ENCODE data around the gene MGME1. TPM values are rescaled to one million over a fixed set of nuclear protein-coding genes. Genes with fewer than 3 reads are reported as not detected.

The MGME1 gene
- total and polyA plus RNA-seq, 2 of the 13 experiments (the other 11 are each of a cell fraction or from before 2014, with no cell fraction given): 36.7 to 66.6 TPM

GRCh38 chr20:17968366-17969277, at the start of gene MGME1, which contains the start of gene SNX5 (continued):
- TF ChIP-seq, protein P1, sequence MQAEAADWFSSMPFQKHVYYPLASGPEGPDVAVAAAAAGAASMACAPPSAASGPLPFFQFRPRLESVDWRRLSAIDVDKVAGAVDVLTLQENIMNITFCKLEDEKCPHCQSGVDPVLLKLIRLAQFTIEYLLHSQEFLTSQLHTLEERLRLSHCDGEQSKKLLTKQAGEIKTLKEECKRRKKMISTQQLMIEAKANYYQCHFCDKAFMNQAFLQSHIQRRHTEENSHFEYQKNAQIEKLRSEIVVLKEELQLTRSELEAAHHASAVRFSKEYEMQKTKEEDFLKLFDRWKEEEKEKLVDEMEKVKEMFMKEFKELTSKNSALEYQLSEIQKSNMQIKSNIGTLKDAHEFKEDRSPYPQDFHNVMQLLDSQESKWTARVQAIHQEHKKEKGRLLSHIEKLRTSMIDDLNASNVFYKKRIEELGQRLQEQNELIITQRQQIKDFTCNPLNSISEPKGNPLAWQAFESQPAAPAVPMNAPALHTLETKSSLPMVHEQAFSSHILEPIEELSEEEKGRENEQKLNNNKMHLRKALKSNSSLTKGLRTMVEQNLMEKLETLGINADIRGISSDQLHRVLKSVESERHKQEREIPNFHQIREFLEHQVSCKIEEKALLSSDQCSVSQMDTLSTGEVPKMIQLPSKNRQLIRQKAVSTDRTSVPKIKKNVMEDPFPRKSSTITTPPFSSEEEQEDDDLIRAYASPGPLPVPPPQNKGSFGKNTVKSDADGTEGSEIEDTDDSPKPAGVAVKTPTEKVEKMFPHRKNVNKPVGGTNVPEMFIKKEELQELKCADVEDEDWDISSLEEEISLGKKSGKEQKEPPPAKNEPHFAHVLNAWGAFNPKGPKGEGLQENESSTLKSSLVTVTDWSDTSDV (CRISPR knock-in tag; IDR thresholded peaks at IDR 0.05): peak; percentile 82
- TF ChIP-seq SYNCRIP (IDR thresholded peaks at IDR 0.05; ENCODE audit: insufficient read depth, low read depth, low read length): no peak
- peak; percentile 94 for TF ChIP-seq ZSCAN22 (CRISPR knock-in tag; IDR thresholded peaks at IDR 0.05)
- TF ChIP-seq ZNF224 (CRISPR knock-in tag; IDR thresholded peaks at IDR 0.05): peak; percentile 97
- peak; percentile 98; the same call in 1 of the 2 replicates for TF ChIP-seq STAT6 (CRISPR knock-in tag; IDR thresholded peaks at IDR 0.05; ENCODE audit: borderline replicate concordance)
- peak; percentile 99 for TF ChIP-seq KLF13 (CRISPR knock-in tag; IDR thresholded peaks at IDR 0.05)
- peak; percentile 90 for TF ChIP-seq ZNF142 (CRISPR knock-in tag; IDR thresholded peaks at IDR 0.05)
- peak; percentile 94 for TF ChIP-seq ZXDC (CRISPR knock-in tag; IDR thresholded peaks at IDR 0.05)
- 0 out of 2 replicates have a peak, but pooled peaks have one; percentile 68 for TF ChIP-seq RFX5 (IDR thresholded peaks at IDR 0.05; ENCODE audit: low read depth, low read length)
- peak; percentile 80; the same call in 1 of the 2 replicates for TF ChIP-seq ZNF205 (CRISPR knock-in tag; IDR thresholded peaks at IDR 0.05)
- TF ChIP-seq KLF15 (CRISPR knock-in tag; IDR thresholded peaks at IDR 0.05; ENCODE audit: borderline replicate concordance): no peak; the same call in 1 of the 2 replicates
- TF ChIP-seq ZNF496 (CRISPR knock-in tag; IDR thresholded peaks at IDR 0.05; ENCODE audit: insufficient replicate concordance): peak; percentile 66

All from HepG2 (cell line).